Ovary (tissue), 3 donors: ENCODE results near the gene CIROP.

Experiments
- CTCF ChIP-seq, 3 donors: fragments of 450-650 bp in 2 of 3; fragments of 200-600 bp in 1 of 3; IDR thresholded peaks; one replicate each; pipeline versions ENCODE4 v1.5.1 to v1.8.0; 2016 to 2022; ENCODE audit warnings: antibody characterized with exemption in 3 of 3, mild to moderate bottlenecking in 1 of 3
- EP300 ChIP-seq: sonication (generic); formaldehyde crosslinking; IDR thresholded peaks from one replicate; pipeline ENCODE4 v1.6.1; 2017; ENCODE audit warnings: antibody characterized with exemption
- POLR2A ChIP-seq: fragments of 450-650 bp; IDR thresholded peaks from one replicate; pipeline ENCODE4 v1.6.1; 2017; ENCODE audit warnings: antibody characterized with exemption, mild to moderate bottlenecking, moderate library complexity
- donor health status: DM: no; HTN: no; CAD: no.

GRCh38 chr14:23097786-23098185, 7.0 kb downstream of the CIROP start:
- TF ChIP-seq CTCF (IDR thresholded peaks at IDR 0.05) (no peak), POLR2A (no peak), EP300 (no peak)
